Keratinocyte (primary cell): ENCODE data around the gene PSME3.

Experiments
- CTCF ChIP-seq, 3 experiments: IDR thresholded peaks in 1 of 3; conservative IDR thresholded peaks in 1 of 3; optimal IDR thresholded peaks in 1 of 3; 2 replicates in 2 of 3; 3 replicates in 1 of 3; pipeline versions ENCODE3 to v1.5.1; 2011; ENCODE audit warnings: low read length in 3 of 3, mild to moderate bottlenecking in 3 of 3, moderate library complexity in 2 of 3, control low read depth in 1 of 3, inconsistent platforms in 1 of 3; ENCODE audit not compliant: insufficient read depth in 2 of 3; ENCODE audit errors: extremely low read depth in 1 of 3
- EZH2 ChIP-seq: IDR thresholded peaks from one replicate; pipeline ENCODE4 v1.6.1; 2012; ENCODE audit warnings: inconsistent platforms, mild to moderate bottlenecking, low read length, moderate library complexity

- TF ChIP-seq EZH2 = no peak
- TF ChIP-seq CTCF (optimal IDR thresholded peaks at IDR 0.05 in 1 of 3, IDR thresholded peaks at IDR 0.05 in 1 of 3, conservative IDR thresholded peaks at IDR 0.05 in 1 of 3; ENCODE audit: extremely low read depth in 1 of 3, insufficient read depth in 2 of 3, low read length in 3 of 3) = peak in 1 of 3 experiments; percentile 15
Observed at GRCh38 chr17:42798383-42799380, 34.5 kb upstream of the PSME3 start, which contains the start of the genes CNTD1 and COA3.
